GM12872 (cell line): ENCODE results near the gene LIPM.
A peak's percentile ranks its signal among the peaks of the same experiment; 100 is the strongest.

ENCODE experiments used
- CTCF ChIP-seq: IDR thresholded peaks from 3 replicates; pipeline ENCODE4 v1.5.1; 2011; ENCODE audit warnings: low read depth, mild to moderate bottlenecking, low read length, moderate library complexity; ENCODE audit not compliant: insufficient read depth

LIPM gene

GRCh38 chr10:88787463-88787862 is 15.1 kb upstream of the LIPM start:
- no peak for TF ChIP-seq CTCF

- no peak for TF ChIP-seq CTCF
These were observed 13.6 kb upstream of the LIPM start for GRCh38 chr10:88788924-88789323.

GRCh38 chr10:88791924-88792323 is 10.6 kb upstream of the LIPM start:
- peak; percentile 59 for TF ChIP-seq CTCF

GRCh38 chr10:88792661-88793060 is 9.9 kb upstream of the LIPM start:
- no peak for TF ChIP-seq CTCF

- no peak for TF ChIP-seq CTCF
These were observed 8.7 kb upstream of the LIPM start for GRCh38 chr10:88793712-88794299.

- TF ChIP-seq CTCF, result no peak
These were observed 7.8 kb upstream of the LIPM start for GRCh38 chr10:88794731-88795130.

- TF ChIP-seq CTCF, result no peak
These were observed 2.1 kb upstream of the LIPM start for GRCh38 chr10:88800152-88801125.
